ENCODE results near the gene TOP2A.
A peak's percentile ranks its signal among the peaks of the same experiment; 100 is the strongest.

TOP2A gene

DNA sequence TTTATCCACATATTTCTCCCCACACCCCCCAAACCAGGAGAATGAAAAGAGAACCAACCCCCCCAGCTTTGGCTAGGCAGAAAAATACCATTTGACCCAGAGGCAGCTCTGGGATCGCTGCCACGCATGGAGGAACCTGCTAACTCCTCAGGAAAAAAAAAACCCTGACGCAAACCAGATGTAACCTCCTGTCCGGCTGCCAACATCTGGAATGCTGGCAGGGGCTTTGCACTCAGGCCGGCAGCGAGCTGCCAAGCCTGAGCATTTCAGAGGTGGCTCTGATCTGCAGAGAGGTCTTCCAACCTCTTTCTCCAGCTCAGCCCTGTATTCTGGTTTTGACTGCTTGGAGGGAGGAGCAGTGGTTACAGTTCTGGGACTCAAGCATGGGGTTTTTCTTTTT, 33.7 kb upstream of the TOP2A start:
- Histone ChIP-seq H3K4me1 (ENCODE audit: control insufficient read depth, insufficient read depth, low read length, unreplicated experiment) (peaks cover 92% of the 10 kb centered on the region), H3K4me3 (ENCODE audit: low read depth, low read length) (peak overlapping the region; percentile 40), H3K79me2 (ENCODE audit: control insufficient read depth, insufficient read depth, low read length, unreplicated experiment) (peaks cover 62% of the 10 kb centered on the region), H3K27ac (ENCODE audit: low read depth, low read length) (peak overlapping the region; percentile 90), H3K36me3 (ENCODE audit: insufficient read depth, low read length) (peaks cover 47% of the 10 kb centered on the region), H3K27me3 (ENCODE audit: insufficient read depth, low read length) (no peaks in the 10 kb centered on the region), H2AFZ (ENCODE audit: low read length, unreplicated experiment) (no peak overlapping the region)

- H2AFZ ChIP-seq (ENCODE audit: low read length, unreplicated experiment) = no peak overlapping the region
- peaks cover 81% of the 10 kb centered on the region for H3K4me1 ChIP-seq (ENCODE audit: control insufficient read depth, insufficient read depth, low read length, unreplicated experiment)
- H3K27ac ChIP-seq (ENCODE audit: low read depth, low read length) = peak overlapping the region; percentile 90
- no peaks in the 10 kb centered on the region for H3K27me3 ChIP-seq (ENCODE audit: insufficient read depth, low read length)
- H3K4me3 ChIP-seq (ENCODE audit: low read depth, low read length) = no peak overlapping the region
- H3K79me2 ChIP-seq (ENCODE audit: control insufficient read depth, insufficient read depth, low read length, unreplicated experiment) = peaks cover 75% of the 10 kb centered on the region
- peaks cover 41% of the 10 kb centered on the region; the same call in 1 of the 2 replicates for H3K36me3 ChIP-seq (ENCODE audit: insufficient read depth, low read length)
Measured at GRCh38 chr17:40450175-40450574, 32.5 kb upstream of the TOP2A start.

DNA sequence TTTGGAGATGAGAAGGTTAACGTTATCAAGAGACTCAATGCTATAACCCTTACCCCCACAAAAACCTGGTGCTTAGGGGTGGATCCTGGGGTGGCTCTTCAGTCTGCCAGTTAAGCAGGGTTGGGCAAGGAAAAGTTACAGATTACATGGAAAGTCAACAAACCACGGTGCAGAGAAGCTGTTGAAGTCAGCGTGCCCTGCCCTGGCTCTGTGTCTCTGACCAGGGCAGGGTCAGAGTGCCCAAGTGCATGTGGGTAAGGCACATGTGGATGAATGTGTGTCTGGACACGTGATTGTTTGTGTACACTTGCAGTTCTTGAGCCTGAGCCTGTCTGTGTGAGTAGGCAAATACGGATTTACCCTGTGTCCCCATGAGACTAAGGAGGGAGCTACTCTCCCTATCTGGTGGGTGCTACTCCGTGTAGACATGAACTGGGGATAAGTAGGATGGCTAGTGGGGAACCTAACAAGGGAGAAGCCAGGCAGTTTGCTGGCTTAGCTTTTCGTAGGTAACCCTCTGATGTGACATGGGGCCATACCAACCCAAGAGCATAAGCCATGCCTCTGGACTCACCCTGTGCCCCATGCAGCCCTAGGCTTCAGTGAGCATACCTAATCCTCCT, 31.1 kb upstream of the TOP2A start:
- peak overlapping the region; percentile 59 for H3K27ac ChIP-seq (ENCODE audit: low read depth, low read length)
- H3K79me2 ChIP-seq (ENCODE audit: control insufficient read depth, insufficient read depth, low read length, unreplicated experiment) = peaks cover 87% of the 10 kb centered on the region
- peaks cover 33% of the 10 kb centered on the region; the same call in 1 of the 2 replicates for H3K36me3 ChIP-seq (ENCODE audit: insufficient read depth, low read length)
- no peak overlapping the region for H2AFZ ChIP-seq (ENCODE audit: low read length, unreplicated experiment)
- no peaks in the 10 kb centered on the region for H3K27me3 ChIP-seq (ENCODE audit: insufficient read depth, low read length)
- H3K4me3 ChIP-seq (ENCODE audit: low read depth, low read length) = peak overlapping the region; percentile 96
- peaks cover 70% of the 10 kb centered on the region for H3K4me1 ChIP-seq (ENCODE audit: control insufficient read depth, insufficient read depth, low read length, unreplicated experiment)

DNA sequence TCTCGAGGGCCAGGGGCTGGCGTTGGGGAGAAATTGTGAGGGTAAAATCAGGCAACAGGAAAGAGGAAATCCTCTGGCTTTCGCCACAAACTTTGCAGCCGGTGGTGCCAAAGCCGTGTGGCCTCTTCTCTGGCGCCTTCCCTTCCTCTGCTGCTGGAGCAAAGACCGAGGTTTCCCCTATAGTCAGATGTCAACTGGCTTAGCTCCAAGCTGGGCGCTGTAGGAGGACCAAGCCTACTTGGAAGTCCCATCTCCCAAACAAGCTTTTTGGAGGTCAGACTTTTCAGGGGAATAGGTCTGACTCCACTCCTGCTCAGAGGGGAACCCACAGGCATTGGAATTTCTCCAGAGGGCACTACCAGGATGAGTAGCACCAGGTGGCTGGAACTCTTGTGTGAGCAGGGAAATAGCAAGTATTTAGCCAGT, 30.5 kb upstream of the TOP2A start:
- Histone ChIP-seq H3K79me2 (ENCODE audit: control insufficient read depth, insufficient read depth, low read length, unreplicated experiment) (peaks cover 89% of the 10 kb centered on the region), H2AFZ (ENCODE audit: low read length, unreplicated experiment) (no peak overlapping the region), H3K27me3 (ENCODE audit: insufficient read depth, low read length) (no peaks in the 10 kb centered on the region), H3K27ac (ENCODE audit: low read depth, low read length) (peak overlapping the region; percentile 59), H3K36me3 (ENCODE audit: insufficient read depth, low read length) (peaks cover 29% of the 10 kb centered on the region; the same call in 1 of the 2 replicates), H3K4me3 (ENCODE audit: low read depth, low read length) (peak overlapping the region; percentile 96), H3K4me1 (ENCODE audit: control insufficient read depth, insufficient read depth, low read length, unreplicated experiment) (peaks cover 65% of the 10 kb centered on the region)

DNA sequence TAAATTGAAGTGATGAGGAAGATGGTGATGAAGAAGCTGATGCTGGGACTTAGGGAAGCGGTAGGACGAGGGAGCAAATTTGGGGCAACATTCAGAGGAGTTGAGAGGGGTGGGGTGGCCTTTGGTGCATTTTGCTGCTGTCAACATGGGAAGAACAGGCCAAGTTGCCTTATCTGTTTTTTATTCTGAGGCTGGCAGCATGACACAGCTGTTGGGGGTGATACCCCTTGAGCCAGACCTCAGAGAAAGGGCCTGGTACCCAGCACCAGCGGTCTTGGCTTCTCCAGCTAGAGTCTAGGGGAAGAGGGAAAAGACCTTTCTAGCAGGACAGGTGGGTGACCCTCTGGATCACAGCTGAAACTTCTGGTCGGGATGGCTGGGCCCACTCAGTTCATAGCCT, 30.1 kb upstream of the TOP2A start:
- no peak overlapping the region for H2AFZ ChIP-seq (ENCODE audit: low read length, unreplicated experiment)
- H3K4me1 ChIP-seq (ENCODE audit: control insufficient read depth, insufficient read depth, low read length, unreplicated experiment) = peaks cover 61% of the 10 kb centered on the region
- peak overlapping the region; percentile 96 for H3K4me3 ChIP-seq (ENCODE audit: low read depth, low read length)
- peak overlapping the region; percentile 59 for H3K27ac ChIP-seq (ENCODE audit: low read depth, low read length)
- H3K79me2 ChIP-seq (ENCODE audit: control insufficient read depth, insufficient read depth, low read length, unreplicated experiment) = peaks cover 91% of the 10 kb centered on the region
- no peaks in the 10 kb centered on the region for H3K27me3 ChIP-seq (ENCODE audit: insufficient read depth, low read length)
- peaks cover 27% of the 10 kb centered on the region; the same call in 1 of the 2 replicates for H3K36me3 ChIP-seq (ENCODE audit: insufficient read depth, low read length)

DNA sequence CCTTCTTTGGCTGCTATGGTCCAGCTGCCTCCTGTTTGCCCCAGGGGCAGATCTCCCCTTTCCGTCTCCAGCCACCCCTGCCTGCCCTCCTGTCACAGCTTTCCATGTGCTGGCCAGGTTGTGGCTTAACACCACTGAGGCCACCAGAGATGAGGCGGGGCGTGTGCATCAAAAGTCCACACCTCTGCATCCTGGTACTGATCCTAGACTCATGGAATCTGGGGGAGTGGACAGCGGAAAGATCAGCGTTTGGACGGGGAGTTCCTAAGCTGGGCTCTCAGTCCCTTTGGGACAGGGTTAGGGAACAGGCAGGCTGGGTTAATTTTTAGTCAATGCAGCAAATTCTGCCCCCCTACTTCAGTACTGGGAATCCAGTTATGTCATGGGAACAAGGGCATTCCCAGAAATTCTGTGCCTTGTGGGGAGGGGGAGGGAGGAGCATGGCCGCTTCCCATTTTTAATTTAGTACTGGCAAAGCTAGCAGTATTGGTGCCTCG, 29.5 kb upstream of the TOP2A start:
- peak overlapping the region; percentile 59 for H3K27ac ChIP-seq (ENCODE audit: low read depth, low read length)
- H3K27me3 ChIP-seq (ENCODE audit: insufficient read depth, low read length) = no peaks in the 10 kb centered on the region
- H2AFZ ChIP-seq (ENCODE audit: low read length, unreplicated experiment) = no peak overlapping the region
- H3K79me2 ChIP-seq (ENCODE audit: control insufficient read depth, insufficient read depth, low read length, unreplicated experiment) = peaks cover 90% of the 10 kb centered on the region
- peaks cover 55% of the 10 kb centered on the region for H3K4me1 ChIP-seq (ENCODE audit: control insufficient read depth, insufficient read depth, low read length, unreplicated experiment)
- peak overlapping the region; percentile 96 for H3K4me3 ChIP-seq (ENCODE audit: low read depth, low read length)
- H3K36me3 ChIP-seq (ENCODE audit: insufficient read depth, low read length) = peaks cover 26% of the 10 kb centered on the region; the same call in 1 of the 2 replicates

DNA sequence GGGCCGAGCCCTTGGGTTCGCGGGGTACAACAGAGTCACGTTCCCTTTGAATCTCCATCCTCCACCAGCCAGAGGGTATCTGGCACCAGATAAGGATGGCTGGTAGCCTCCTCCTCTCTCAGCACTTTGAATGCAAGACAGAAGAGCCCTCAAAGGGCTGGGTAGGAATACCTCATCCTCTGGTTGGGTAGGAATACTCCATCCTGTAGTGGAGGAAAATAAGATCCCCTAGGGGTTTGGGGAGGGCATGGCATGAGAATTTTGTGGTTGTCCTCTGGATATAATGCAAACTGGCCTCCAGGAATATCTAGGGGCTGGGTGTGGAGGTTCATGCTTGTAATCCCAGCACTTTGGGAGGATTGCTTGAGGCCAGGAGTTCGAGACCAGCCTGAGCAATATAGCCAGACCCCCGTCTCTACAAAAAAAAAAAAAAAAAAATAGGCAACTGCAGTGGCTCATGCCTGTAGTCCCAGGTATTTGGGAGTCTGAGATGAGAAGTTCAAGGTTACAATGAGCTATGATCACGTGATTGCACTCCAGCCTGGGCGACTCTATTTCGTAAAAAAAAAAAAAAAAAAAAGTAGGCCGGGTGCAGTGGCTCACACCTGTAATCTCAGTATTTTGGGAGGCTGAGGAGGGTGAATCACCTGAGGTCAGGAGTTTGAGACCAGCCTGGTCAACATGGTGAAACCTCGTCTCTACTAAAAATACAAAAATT, 28.2 kb upstream of the TOP2A start:
- Histone ChIP-seq H3K4me3 (ENCODE audit: low read depth, low read length) (peak overlapping the region; percentile 96), H3K27ac (ENCODE audit: low read depth, low read length) (peak overlapping the region; percentile 69), H3K4me1 (ENCODE audit: control insufficient read depth, insufficient read depth, low read length, unreplicated experiment) (peaks cover 43% of the 10 kb centered on the region), H3K27me3 (ENCODE audit: insufficient read depth, low read length) (no peaks in the 10 kb centered on the region), H3K36me3 (ENCODE audit: insufficient read depth, low read length) (peaks cover 24% of the 10 kb centered on the region; the same call in 1 of the 2 replicates), H3K79me2 (ENCODE audit: control insufficient read depth, insufficient read depth, low read length, unreplicated experiment) (peaks cover 80% of the 10 kb centered on the region), H2AFZ (ENCODE audit: low read length, unreplicated experiment) (no peak overlapping the region)

- H3K27me3 ChIP-seq (ENCODE audit: insufficient read depth, low read length) = no peaks in the 10 kb centered on the region
- peaks cover 21% of the 10 kb centered on the region; the same call in 1 of the 2 replicates for H3K36me3 ChIP-seq (ENCODE audit: insufficient read depth, low read length)
- peaks cover 66% of the 10 kb centered on the region for H3K79me2 ChIP-seq (ENCODE audit: control insufficient read depth, insufficient read depth, low read length, unreplicated experiment)
- no peak overlapping the region for H2AFZ ChIP-seq (ENCODE audit: low read length, unreplicated experiment)
- H3K4me1 ChIP-seq (ENCODE audit: control insufficient read depth, insufficient read depth, low read length, unreplicated experiment) = peaks cover 29% of the 10 kb centered on the region
- peak overlapping the region; percentile 96 for H3K4me3 ChIP-seq (ENCODE audit: low read depth, low read length)
- peak overlapping the region; percentile 69 for H3K27ac ChIP-seq (ENCODE audit: low read depth, low read length)
Measured at GRCh38 chr17:40443988-40444899, 26.5 kb upstream of the TOP2A start.

- peak within 1 kb of the TSS; percentile 15 for H2AFZ ChIP-seq (ENCODE audit: low read length, unreplicated experiment)
- H3K27ac ChIP-seq (ENCODE audit: low read depth, low read length) = peak within 1 kb of the TSS; percentile 69
- H3K79me2 ChIP-seq (ENCODE audit: control insufficient read depth, insufficient read depth, low read length, unreplicated experiment) = peaks cover 58% of the 10 kb centered on the region
- H3K36me3 ChIP-seq (ENCODE audit: insufficient read depth, low read length) = peaks cover 16% of the 10 kb centered on the region; the same call in 1 of the 2 replicates
- peaks cover 20% of the 10 kb centered on the region for H3K4me1 ChIP-seq (ENCODE audit: control insufficient read depth, insufficient read depth, low read length, unreplicated experiment)
- no peaks in the 10 kb centered on the region for H3K27me3 ChIP-seq (ENCODE audit: insufficient read depth, low read length)
- peak within 1 kb of the TSS; percentile 96 for H3K4me3 ChIP-seq (ENCODE audit: low read depth, low read length)
Measured at GRCh38 chr17:40443196-40443987, 25.7 kb upstream of the TOP2A start, which contains the start of gene IGFBP4. IGFBP4 (plus strand) TSS chr17:40443450; CDS start chr17:40443736, 286 bp downstream.
